K562 (cell line): Measurements from ENCODE around the gene SLC35A2. TPM values are rescaled to one million over a fixed set of nuclear protein-coding genes. Genes with fewer than 3 reads are reported as not detected.

Experiments
- CBFA2T3 ChIP-seq: fragments of 450-650 bp; IDR thresholded peaks from 2 replicates; pipeline ENCODE4 v1.6.1; 2017
- FOXJ3 ChIP-seq: sonication (generic); formaldehyde crosslinking; IDR thresholded peaks from 2 replicates; pipeline ENCODE4 v1.4.0; 2020; ENCODE audit warnings: mild to moderate bottlenecking, missing genetic modification reagents
- JUND ChIP-seq, 2 experiments: IDR thresholded peaks; 2 replicates in 1 of 2; 3 replicates in 1 of 2; pipeline ENCODE4 v1.6.1; 2011; ENCODE audit warnings: borderline replicate concordance in 2 of 2, low read depth in 2 of 2, low read length in 2 of 2, improper control_type of control experiment in 1 of 2, missing biosample characterization in 1 of 2, missing genetic modification characterization in 1 of 2, missing genetic modification reagents in 1 of 2
- MCM7 ChIP-seq, 2 experiments: fragments of 450-650 bp; IDR thresholded peaks; 2 replicates each; pipeline ENCODE4 v1.6.1; 2016 to 2018
- NFIX ChIP-seq: fragments of 250-450 bp; sonication (Bioruptor Pico); IDR thresholded peaks from 2 replicates; pipeline ENCODE4 v1.4.0; 2020; ENCODE audit warnings: low read depth, mild to moderate bottlenecking, moderate library complexity
- RBFOX2 ChIP-seq: fragments of 200-400 bp; formaldehyde crosslinking; IDR thresholded peaks from 2 replicates; pipeline ENCODE4 v1.6.1; 2017; ENCODE audit warnings: low read depth, mild to moderate bottlenecking, low read length, moderate library complexity
- SIN3A ChIP-seq, 2 experiments: fragments of 150-350 bp in 1 of 2; IDR thresholded peaks; 2 replicates each; pipeline ENCODE4 v1.6.1; 2011 to 2016; ENCODE audit warnings: borderline replicate concordance in 2 of 2, low read depth in 2 of 2, low read length in 2 of 2, mild to moderate bottlenecking in 2 of 2, moderate library complexity in 2 of 2; ENCODE audit not compliant: control insufficient read depth in 1 of 2
- SMAD3 ChIP-seq: fragments of 450-650 bp; formaldehyde crosslinking; conservative IDR thresholded peaks from 2 replicates; pipeline ENCODE4 v1.4.0; 2020; ENCODE audit warnings: mild to moderate bottlenecking
- SMAD4 ChIP-seq: fragments of 250-450 bp; sonication (Bioruptor Pico); conservative IDR thresholded peaks from 2 replicates; pipeline ENCODE4 v1.8.0; 2021; ENCODE audit warnings: inconsistent platforms, mild to moderate bottlenecking, moderate library complexity
- ZBED1 ChIP-seq: IDR thresholded peaks from 2 replicates; pipeline ENCODE4 v1.6.1; 2014
- ZC3H8 ChIP-seq: fragments of 450-650 bp; IDR thresholded peaks from 2 replicates; pipeline ENCODE4 v1.6.1; 2017
- ZNF507 ChIP-seq: conservative IDR thresholded peaks from 2 replicates; pipeline ENCODE4 v1.6.1; 2017; ENCODE audit warnings: missing genetic modification characterization, missing compliant biosample characterization
- polyA plus RNA-seq, 8 experiments: library from polyadenylated mRNA; depleted of rRNA in 4 of 8; stranded (reverse) in 5 of 8; unstranded in 3 of 8; fragments of >200 nt; fragmentation: Nextera tagmentation in 2 of 8; fragmentation: Illumina TruSeq in 1 of 8; extraction: Ambion mirVana in 2 of 8; extraction: Trizol in 1 of 8; gene quantifications; 2 replicates each; pipeline versions ENCODE4 v1.2.1 to v1.2.3, GENCODE V29; 2011 to 2014; ENCODE audit warnings: inconsistent platforms in 1 of 8, missing spikeins in 1 of 8
- total RNA-seq, 7 experiments: library from RNA; depleted of rRNA in 6 of 7; stranded (reverse); fragments of >200 nt in 6 of 7; fragmentation: Illumina TruSeq in 2 of 7; extraction: Trizol in 2 of 7; gene quantifications; 2 replicates each; pipeline versions ENCODE4 v1.2.1 to v1.2.3, GENCODE V29; 2011 to 2021; ENCODE audit warnings: low replicate concordance in 1 of 7
- TF ChIP-seq, protein P1 (sequence below): fragments of 200-800 bp; sonication (Bioruptor generic); IDR thresholded peaks from 2 replicates; pipeline ENCODE4 v1.6.1; 2017; ENCODE audit warnings: missing genetic modification characterization, missing compliant biosample characterization
- TF ChIP-seq, protein P2 (sequence below): fragments of 450-650 bp; IDR thresholded peaks from 2 replicates; pipeline ENCODE4 v1.6.1; 2016
- TF ChIP-seq, protein P3 (sequence below): fragments of 250-450 bp; sonication (Bioruptor Pico); IDR thresholded peaks from 2 replicates; pipeline ENCODE4 v1.4.0; 2020; ENCODE audit warnings: borderline replicate concordance
- TF ChIP-seq, protein P4 (sequence below), 2 experiments: fragments of 450-650 bp; IDR thresholded peaks; 2 replicates each; pipeline ENCODE4 v1.6.1; 2016
- TF ChIP-seq, protein P5 (sequence below), 3 experiments: fragments of 200-800 bp in 1 of 3; fragments of 250-450 bp in 1 of 3; fragments of 450-650 bp in 1 of 3; sonication (Bioruptor Pico) in 1 of 3; sonication (Bioruptor generic) in 1 of 3; formaldehyde crosslinking in 1 of 3; IDR thresholded peaks; 2 replicates each; pipeline versions ENCODE4 v1.6.1 to v1.8.0; 2016 to 2022; ENCODE audit warnings: mild to moderate bottlenecking in 2 of 3, missing genetic modification characterization in 2 of 3, missing compliant biosample characterization in 1 of 3, moderate library complexity in 1 of 3
- TF ChIP-seq, protein P6 (sequence below): sonication (generic); formaldehyde crosslinking; IDR thresholded peaks from 2 replicates; pipeline ENCODE4 v1.8.1; 2022; ENCODE audit warnings: missing genetic modification reagents

SLC35A2 gene
- total and polyA plus RNA-seq, 9 of the 15 experiments (the other 6 are each of a cell fraction or from before 2014, with no cell fraction given): 3.3 to 38.9 (median 20.0) TPM

DNA sequence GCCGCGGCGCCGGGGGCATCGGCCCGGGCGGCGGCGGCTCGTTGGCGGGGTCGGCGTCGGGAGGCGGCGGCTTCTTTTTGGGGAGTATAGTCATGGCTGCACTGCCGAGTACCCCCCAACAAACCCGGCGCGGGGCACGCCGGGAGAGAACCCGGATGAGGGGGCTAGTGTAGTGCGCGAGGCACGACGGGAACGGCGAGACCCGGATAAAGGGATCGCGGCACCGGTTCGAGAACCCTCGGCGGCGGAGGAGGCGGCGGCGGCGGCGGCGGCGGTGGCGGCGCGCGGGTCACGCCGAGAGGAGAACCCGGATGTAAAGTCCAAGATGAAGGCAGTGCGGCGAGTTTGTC is 46.0 kb upstream of the SLC35A2 start, which contains the start of gene OTUD5 (continued):
- TF ChIP-seq MCM7 (IDR thresholded peaks at IDR 0.05): no peak
- TF ChIP-seq, protein P1, sequence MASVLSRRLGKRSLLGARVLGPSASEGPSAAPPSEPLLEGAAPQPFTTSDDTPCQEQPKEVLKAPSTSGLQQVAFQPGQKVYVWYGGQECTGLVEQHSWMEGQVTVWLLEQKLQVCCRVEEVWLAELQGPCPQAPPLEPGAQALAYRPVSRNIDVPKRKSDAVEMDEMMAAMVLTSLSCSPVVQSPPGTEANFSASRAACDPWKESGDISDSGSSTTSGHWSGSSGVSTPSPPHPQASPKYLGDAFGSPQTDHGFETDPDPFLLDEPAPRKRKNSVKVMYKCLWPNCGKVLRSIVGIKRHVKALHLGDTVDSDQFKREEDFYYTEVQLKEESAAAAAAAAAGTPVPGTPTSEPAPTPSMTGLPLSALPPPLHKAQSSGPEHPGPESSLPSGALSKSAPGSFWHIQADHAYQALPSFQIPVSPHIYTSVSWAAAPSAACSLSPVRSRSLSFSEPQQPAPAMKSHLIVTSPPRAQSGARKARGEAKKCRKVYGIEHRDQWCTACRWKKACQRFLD (CRISPR knock-in tag): no peak
- no peak for TF ChIP-seq JUND (IDR thresholded peaks at IDR 0.05; ENCODE audit: borderline replicate concordance, low read depth, low read length)
- TF ChIP-seq JUND (tag; IDR thresholded peaks at IDR 0.05; ENCODE audit: borderline replicate concordance, low read depth, low read length): no peak
- TF ChIP-seq CBFA2T3: no peak
- TF ChIP-seq, protein P2, sequence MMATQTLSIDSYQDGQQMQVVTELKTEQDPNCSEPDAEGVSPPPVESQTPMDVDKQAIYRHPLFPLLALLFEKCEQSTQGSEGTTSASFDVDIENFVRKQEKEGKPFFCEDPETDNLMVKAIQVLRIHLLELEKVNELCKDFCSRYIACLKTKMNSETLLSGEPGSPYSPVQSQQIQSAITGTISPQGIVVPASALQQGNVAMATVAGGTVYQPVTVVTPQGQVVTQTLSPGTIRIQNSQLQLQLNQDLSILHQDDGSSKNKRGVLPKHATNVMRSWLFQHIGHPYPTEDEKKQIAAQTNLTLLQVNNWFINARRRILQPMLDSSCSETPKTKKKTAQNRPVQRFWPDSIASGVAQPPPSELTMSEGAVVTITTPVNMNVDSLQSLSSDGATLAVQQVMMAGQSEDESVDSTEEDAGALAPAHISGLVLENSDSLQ: no peak
- TF ChIP-seq, protein P3, sequence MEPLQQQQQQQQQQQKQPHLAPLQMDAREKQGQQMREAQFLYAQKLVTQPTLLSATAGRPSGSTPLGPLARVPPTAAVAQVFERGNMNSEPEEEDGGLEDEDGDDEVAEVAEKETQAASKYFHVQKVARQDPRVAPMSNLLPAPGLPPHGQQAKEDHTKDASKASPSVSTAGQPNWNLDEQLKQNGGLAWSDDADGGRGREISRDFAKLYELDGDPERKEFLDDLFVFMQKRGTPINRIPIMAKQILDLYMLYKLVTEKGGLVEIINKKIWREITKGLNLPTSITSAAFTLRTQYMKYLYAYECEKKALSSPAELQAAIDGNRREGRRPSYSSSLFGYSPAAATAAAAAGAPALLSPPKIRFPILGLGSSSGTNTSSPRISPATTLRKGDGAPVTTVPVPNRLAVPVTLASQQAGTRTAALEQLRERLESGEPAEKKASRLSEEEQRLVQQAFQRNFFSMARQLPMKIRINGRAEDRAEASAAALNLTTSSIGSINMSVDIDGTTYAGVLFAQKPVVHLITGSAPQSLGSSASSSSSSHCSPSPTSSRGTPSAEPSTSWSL (CRISPR knock-in tag): no peak
- no peak for TF ChIP-seq SIN3A (IDR thresholded peaks at IDR 0.05; ENCODE audit: borderline replicate concordance in 2 of 2, control insufficient read depth in 1 of 2, low read depth in 2 of 2, low read length in 2 of 2)
- TF ChIP-seq, protein P4, sequence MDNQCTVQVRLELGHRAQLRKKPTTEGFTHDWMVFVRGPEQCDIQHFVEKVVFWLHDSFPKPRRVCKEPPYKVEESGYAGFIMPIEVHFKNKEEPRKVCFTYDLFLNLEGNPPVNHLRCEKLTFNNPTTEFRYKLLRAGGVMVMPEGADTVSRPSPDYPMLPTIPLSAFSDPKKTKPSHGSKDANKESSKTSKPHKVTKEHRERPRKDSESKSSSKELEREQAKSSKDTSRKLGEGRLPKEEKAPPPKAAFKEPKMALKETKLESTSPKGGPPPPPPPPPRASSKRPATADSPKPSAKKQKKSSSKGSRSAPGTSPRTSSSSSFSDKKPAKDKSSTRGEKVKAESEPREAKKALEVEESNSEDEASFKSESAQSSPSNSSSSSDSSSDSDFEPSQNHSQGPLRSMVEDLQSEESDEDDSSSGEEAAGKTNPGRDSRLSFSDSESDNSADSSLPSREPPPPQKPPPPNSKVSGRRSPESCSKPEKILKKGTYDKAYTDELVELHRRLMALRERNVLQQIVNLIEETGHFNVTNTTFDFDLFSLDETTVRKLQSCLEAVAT (IDR thresholded peaks at IDR 0.05): no peak
- TF ChIP-seq ZBED1: no peak
- TF ChIP-seq SMAD3 (CRISPR knock-in tag): no peak
- TF ChIP-seq, protein P5, sequence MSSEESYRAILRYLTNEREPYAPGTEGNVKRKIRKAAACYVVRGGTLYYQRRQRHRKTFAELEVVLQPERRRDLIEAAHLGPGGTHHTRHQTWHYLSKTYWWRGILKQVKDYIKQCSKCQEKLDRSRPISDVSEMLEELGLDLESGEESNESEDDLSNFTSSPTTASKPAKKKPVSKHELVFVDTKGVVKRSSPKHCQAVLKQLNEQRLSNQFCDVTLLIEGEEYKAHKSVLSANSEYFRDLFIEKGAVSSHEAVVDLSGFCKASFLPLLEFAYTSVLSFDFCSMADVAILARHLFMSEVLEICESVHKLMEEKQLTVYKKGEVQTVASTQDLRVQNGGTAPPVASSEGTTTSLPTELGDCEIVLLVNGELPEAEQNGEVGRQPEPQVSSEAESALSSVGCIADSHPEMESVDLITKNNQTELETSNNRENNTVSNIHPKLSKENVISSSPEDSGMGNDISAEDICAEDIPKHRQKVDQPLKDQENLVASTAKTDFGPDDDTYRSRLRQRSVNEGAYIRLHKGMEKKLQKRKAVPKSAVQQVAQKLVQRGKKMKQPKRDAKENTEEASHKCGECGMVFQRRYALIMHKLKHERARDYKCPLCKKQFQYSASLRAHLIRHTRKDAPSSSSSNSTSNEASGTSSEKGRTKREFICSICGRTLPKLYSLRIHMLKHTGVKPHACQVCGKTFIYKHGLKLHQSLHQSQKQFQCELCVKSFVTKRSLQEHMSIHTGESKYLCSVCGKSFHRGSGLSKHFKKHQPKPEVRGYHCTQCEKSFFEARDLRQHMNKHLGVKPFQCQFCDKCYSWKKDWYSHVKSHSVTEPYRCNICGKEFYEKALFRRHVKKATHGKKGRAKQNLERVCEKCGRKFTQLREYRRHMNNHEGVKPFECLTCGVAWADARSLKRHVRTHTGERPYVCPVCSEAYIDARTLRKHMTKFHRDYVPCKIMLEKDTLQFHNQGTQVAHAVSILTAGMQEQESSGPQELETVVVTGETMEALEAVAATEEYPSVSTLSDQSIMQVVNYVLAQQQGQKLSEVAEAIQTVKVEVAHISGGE (CRISPR knock-in tag; IDR thresholded peaks at IDR 0.05): no peak
- no peak for TF ChIP-seq ZNF507
- peak; percentile 89 for TF ChIP-seq RBFOX2
- TF ChIP-seq, protein P6, sequence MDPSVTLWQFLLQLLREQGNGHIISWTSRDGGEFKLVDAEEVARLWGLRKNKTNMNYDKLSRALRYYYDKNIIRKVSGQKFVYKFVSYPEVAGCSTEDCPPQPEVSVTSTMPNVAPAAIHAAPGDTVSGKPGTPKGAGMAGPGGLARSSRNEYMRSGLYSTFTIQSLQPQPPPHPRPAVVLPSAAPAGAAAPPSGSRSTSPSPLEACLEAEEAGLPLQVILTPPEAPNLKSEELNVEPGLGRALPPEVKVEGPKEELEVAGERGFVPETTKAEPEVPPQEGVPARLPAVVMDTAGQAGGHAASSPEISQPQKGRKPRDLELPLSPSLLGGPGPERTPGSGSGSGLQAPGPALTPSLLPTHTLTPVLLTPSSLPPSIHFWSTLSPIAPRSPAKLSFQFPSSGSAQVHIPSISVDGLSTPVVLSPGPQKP (CRISPR knock-in tag): no peak
- no peak for TF ChIP-seq FOXJ3
- TF ChIP-seq ZC3H8: no peak
- no peak for TF ChIP-seq NFIX
- peak; percentile 6; the same call in 1 of the 2 replicates for TF ChIP-seq SMAD4 (CRISPR knock-in tag)
